Measurements from ENCODE around the gene RSPH3. TPM values are rescaled to one million over a fixed set of nuclear protein-coding genes. Genes with fewer than 3 reads are reported as not detected.

RSPH3 gene
- total RNA-seq, 4 donors from 2014 or later = 8.0 to 13.2 (median 11.2) TPM

- Histone ChIP-seq H3K4me1 (no peaks in the 10 kb centered on the region), H3K36me3 (no peaks in the 10 kb centered on the region), H3K27me3 (no peaks in the 10 kb centered on the region), H3K4me3 (no peak overlapping the region), H3K27ac (no peak overlapping the region), H3K9me3 (no peaks in the 10 kb centered on the region)
- TF ChIP-seq POLR2A (IDR thresholded peaks at IDR 0.05) = no peak
- no peak for TF ChIP-seq CTCF (IDR thresholded peaks at IDR 0.05)
- WGBS, 2 donors = 81 to 89% methylated on average over 14 of the region's 14 CpGs
- intact Hi-C loops (cut with DNase I) = no loop called here
- DNase-seq = no peak
These were observed 76.0 kb downstream of the RSPH3 start for GRCh38 chr6:158923805-158924498.

Small RNAs within 50 kb of the gene (small RNA-seq; reads per million reads assigned to genes)
- gene RNU6-293P = 0 reads per million in 4 donors

Other genes starting within 250 kb of the RSPH3 start
- gene EZR, start 180.8 kb downstream of the RSPH3 start, total RNA-seq = 100 to 1,000 TPM; 208 to 339 (median 285) TPM
- 1 to 10 TPM in 3 of 4 donors, under 1 TPM in 1; 0.83 to 3.6 (median 2.4) TPM for gene TAGAP, start 44.8 kb upstream of the RSPH3 start, total RNA-seq
- gene FNDC1, start 169.2 kb upstream of the RSPH3 start, total RNA-seq = under 1 TPM in 3 of 4 donors, not detected in 1; 0.04 to 0.38 (median 0.06) TPM